Fibroblast of peridontal ligament (primary cell): ENCODE results near the gene ERCC1.
"Not testable (repeated sequence)": the region's sequence is repeated elsewhere in the genome, so short reads cannot be mapped to it uniquely, and the experiment has no call there.

Source experiments
- DNase-seq: peaks from one replicate; pipeline ENCODE4 v3.0.0-alpha.2; 2010; ENCODE audit errors: extremely low read depth

Gene ERCC1

DNA sequence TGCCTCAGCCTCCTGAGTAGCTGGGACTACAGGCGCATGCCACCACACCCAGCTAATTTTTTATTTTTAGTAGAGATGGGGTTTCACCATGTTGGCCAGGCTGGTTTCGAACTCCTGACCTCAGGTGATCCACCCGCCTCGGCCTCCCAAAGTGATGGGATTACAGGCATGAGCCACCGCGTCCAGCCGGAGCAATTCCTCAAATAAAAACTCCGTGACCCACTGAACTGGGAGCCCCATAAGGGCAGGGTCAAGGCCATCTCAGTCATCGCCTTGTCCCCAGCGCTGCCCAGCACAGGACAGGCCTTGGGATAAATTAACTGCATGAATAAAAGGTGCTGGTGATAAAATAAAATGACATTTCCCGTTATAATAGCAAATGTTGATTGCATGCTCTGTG is 6.2 kb upstream of the ERCC1 start:
- not testable (repeated sequence) for DNase-seq

- peak; percentile 40 for DNase-seq
Observed at GRCh38 chr19:45428384-45429231, 4.9 kb upstream of the ERCC1 start.

DNA sequence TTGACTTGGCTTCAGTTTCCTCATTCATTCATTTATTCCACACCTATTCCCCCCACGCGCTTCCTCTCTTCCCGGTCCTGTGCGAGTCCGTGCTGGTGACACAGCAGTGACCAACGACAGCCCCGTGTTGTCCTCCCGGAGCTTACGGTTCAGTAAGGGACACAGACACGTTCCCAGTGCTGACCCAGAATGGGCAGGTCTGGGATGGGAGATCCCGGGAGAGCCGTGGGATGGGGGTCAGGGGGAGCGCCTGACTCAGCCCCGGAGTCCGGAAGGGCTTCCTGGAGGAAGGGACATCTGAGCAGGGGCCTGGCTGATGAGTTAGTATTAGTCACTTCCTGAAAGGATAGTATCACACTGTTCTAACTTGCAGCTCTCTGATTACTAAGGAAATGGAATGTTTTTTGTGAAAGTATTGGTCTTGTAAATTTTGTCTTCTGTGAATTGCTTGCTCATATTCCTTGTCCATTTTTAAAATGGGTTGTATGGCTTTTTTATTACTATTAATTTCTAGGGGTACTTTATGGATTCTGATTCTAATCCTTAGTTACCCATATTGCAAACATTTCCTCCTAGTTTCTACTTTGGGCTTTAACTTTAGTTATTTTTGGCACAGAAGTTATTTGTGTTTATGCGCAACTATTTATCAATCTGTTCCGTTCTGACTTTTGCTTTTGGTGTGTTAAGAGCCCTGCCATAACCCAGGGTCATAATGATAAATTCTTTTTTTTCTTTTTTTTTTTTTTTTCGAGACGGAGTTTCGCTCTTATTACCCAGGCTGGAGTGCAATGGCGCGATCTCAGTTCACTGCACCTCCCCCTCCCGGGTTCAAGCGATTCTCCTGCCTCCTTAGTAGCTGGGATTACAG is 708 bp upstream of the ERCC1 start:
- peak; percentile 86 for DNase-seq

GRCh38 chr19:45423033-45423588 is 606 bp downstream of the ERCC1 start:
- no peak for DNase-seq

- no peak for DNase-seq
Observed at GRCh38 chr19:45421947-45422498, 1.7 kb downstream of the ERCC1 start.

GRCh38 chr19:45420871-45421270 is 2.8 kb downstream of the ERCC1 start:
- DNase-seq, result no peak

- DNase-seq, result no peak
Observed at GRCh38 chr19:45420356-45420755, 3.4 kb downstream of the ERCC1 start.

GRCh38 chr19:45419895-45420294 is 3.8 kb downstream of the ERCC1 start:
- no peak for DNase-seq

GRCh38 chr19:45419396-45419795 is 4.3 kb downstream of the ERCC1 start:
- no peak for DNase-seq

- DNase-seq, result no peak
Observed at GRCh38 chr19:45418802-45419201, 4.9 kb downstream of the ERCC1 start.

- no peak for DNase-seq
Observed at GRCh38 chr19:45417151-45417550, 6.6 kb downstream of the ERCC1 start.

DNA sequence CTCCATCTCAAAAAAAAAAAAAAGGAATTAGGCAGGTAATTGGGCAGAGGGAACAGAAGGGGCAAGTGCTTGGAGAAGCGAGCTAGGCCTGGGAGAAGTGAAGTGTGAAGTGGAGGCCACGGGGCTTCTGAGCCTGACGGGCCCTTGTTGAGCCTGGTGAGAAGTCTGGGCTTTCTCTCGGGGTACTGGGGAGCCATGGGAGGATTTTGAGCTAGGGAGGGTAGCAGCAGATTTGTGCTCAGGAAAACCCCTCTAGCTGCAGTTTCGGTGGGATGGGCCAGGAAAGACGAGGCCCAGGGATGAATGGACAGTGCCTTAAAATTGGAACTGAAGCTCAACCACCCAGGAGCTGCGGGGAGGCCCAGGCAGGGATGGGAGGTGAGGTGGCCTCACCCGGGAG is 9.2 kb downstream of the ERCC1 start:
- DNase-seq, result no peak

DNA sequence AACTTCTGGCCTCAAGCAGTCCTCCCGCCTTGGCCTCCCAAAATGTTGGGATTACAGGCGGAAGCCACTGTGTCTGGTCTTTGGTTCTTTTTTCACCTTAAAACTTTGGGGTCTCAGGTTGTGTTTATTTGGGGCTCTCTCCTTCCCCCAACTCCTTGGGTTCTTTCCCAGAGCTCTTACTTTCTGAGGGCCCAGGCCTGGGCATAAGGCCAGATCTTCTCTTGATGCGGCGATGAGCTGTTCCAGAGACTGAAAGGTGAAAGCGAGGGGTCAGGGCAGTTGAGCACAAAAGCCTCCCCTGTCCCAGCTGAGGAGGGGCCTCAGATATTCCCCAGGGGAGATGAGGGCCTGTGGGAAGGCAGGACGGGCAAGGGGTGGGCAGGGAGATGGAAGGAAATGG is 10.2 kb downstream of the ERCC1 start:
- DNase-seq, result no peak

GRCh38 chr19:45410330-45410729 is 13.4 kb downstream of the ERCC1 start:
- not testable (repeated sequence) for DNase-seq

DNA sequence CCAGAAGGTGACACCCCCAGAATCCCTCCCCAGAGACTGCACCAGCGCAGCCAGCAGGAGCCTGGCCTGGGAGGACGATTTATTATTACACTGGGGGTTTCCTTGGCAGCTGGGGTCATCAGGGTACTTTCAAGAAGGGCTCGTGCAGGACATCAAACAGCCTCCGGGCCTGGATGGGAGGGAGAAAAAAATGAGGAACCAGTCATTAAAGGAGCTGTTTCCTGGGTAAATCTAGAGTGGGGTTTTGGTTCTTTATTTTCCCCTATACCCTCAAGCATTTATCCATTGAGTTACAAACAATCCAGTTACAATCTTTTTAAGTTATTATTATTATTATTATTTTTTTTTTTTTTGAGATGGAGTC is 14.2 kb downstream of the ERCC1 start:
- no peak for DNase-seq

- DNase-seq, result no peak
Observed at GRCh38 chr19:45408830-45409556, 14.7 kb downstream of the ERCC1 start.

- no peak for DNase-seq
Observed at GRCh38 chr19:45408121-45408520, 15.6 kb downstream of the ERCC1 start.

DNA sequence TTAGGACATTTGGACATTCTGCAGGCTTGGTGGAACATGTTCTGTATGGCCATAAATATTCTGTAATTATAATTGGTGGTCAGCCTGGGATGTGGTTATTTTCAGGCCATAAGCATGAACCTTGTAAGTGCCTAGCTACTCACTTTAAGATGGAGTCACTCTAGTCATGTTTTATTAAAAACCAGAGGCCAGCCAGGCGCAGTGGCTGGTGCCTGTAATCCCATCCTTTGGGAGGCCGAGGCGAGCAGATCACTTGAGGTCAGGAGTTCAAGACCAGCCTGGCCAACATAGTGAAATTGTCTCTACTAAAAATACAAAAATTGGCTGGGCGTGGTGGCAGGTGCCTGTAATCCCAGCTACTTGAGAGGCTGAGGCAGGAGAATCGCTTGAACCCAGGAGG is 16.1 kb downstream of the ERCC1 start:
- DNase-seq, result not testable (repeated sequence)

GRCh38 chr19:45407091-45407375 is 16.7 kb downstream of the ERCC1 start:
- DNase-seq, result no peak

- peak; percentile 76 for DNase-seq
Observed at GRCh38 chr19:45406226-45407090, 17.3 kb downstream of the ERCC1 start, which contains the start of gene POLR1G. POLR1G (plus strand) TSS chr19:45406644; CDS start chr19:45406697, 53 bp downstream.
